Astrocyte of the spinal cord (primary cell): ENCODE data around the gene MT1A.

Experiments
- DNase-seq: peaks from one replicate; pipeline ENCODE4 v3.0.0; 2011; ENCODE audit warnings: low read depth, low spot score
- H3K4me3 ChIP-seq: 2 replicates; pipeline ENCODE4 v1.5.1; 2011; ENCODE audit warnings: low read depth, mild to moderate bottlenecking, low read length, moderate library complexity
- CTCF ChIP-seq: IDR thresholded peaks from 2 replicates; pipeline ENCODE4 v1.5.1; 2012; ENCODE audit warnings: low read depth, mild to moderate bottlenecking, low read length, inconsistent platforms
- in situ Hi-C: cut with HindIII; loops from 2 replicates; pipeline ENCODE4 v1.10.0; 2017; ENCODE audit warnings: low sequenced_read_pairs

Gene MT1A

DNA sequence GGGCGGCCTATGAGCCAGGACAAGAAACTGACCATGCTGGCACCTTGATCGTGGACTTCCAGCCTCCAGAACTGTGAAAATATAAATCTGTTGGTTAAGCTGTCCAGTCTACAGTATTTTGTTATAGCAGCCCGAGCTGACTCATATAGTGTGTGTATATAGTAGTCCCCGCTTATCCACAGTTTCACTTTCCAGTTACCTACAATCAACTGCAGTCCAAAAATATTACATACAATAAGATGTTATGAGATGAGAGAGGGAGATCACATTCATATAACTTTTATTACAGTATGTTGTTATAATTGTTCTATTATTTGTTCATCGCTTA, 44.2 kb upstream of the MT1A start:
- in situ Hi-C loops: no loop called here
- DNase-seq: no peak
- H3K4me3 ChIP-seq: no peak overlapping the region
- TF ChIP-seq CTCF: no peak

DNA sequence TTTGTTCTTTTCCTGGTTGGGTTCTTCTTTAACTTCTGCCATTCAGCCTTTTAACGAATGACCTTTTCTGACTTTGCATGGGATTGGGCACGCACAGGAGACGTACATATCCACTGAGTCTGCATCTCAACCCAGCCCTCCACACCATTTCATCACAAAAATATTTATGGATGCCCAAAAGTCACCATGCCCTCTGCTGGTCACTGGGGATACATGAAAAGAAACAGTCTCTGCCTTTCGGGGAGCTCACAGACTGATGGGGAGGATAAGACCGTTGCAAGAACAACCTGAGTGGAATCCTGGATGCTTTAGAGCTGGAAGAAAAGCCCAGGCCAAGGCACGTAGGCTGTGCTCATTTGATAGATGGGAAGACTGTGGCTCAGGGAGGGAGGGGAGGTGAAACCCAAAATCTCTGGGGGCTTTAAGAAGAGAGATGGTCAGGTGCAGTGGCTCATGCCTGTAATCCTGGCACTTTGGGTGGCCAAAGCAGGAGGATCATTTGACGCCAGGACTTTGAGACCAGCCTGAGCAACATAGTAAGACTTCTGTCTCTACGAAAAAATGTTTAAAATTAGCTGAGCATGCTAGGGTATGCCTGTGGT, 38.0 kb upstream of the MT1A start:
- peak; percentile 74 for TF ChIP-seq CTCF
- H3K4me3 ChIP-seq: no peak overlapping the region
- peak; percentile 55 for DNase-seq
- in situ Hi-C loops: no loop called here

DNA sequence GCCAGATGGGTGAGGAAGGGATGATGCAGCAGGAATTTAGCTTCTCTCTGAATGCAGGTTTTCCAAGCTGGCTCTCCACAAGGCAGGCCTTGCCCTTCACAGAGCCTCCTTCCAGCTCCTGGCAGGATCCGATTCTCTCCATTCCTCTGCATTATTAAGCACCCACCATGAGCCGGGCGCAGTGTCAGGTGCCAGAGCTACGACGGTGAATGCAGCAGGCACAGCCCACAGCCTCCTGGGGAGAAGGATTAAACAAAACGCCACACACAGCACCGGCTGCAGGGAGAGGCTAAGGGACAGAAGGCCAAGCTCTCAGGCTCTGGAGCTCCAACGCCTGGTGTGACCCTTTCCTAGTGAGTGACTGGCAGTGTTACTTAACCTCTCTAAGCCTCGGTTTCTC, 37.1 kb upstream of the MT1A start:
- DNase-seq: no peak
- in situ Hi-C loops: no loop called here
- H3K4me3 ChIP-seq: no peak overlapping the region
- no peak for TF ChIP-seq CTCF

DNA sequence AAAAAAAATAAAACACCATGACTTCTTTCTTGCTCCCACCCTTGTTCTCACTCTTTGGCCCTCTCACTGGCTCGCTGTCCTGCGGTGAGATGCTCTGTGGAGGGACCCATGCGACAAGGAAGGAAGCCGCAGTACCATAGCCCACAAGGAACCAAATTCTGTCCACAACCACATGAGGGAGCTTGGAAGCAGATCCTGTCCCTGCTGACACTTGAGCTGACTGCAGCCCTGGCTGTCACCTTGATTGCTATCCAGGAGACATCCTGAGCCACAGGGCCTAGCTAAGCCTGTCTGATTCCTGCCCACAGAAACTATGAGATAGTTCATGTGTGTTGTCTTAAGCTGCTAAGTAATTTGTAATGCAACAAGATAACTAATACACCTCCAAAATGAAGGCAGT, 34.9 kb upstream of the MT1A start:
- H3K4me3 ChIP-seq: no peak overlapping the region
- in situ Hi-C loops: no loop called here
- no peak for DNase-seq
- peak; percentile 49 for TF ChIP-seq CTCF

- in situ Hi-C loops: no loop called here
Measured at GRCh38 chr16:56604966-56605365, 33.5 kb upstream of the MT1A start.

GRCh38 chr16:56605475-56605874, 33.0 kb upstream of the MT1A start:
- no peak overlapping the region for H3K4me3 ChIP-seq

More at GRCh38 chr16:56604966-56605365, 33.5 kb upstream of the MT1A start:
- H3K4me3 ChIP-seq: no peak overlapping the region
- DNase-seq: no peak
- no peak for TF ChIP-seq CTCF

More at GRCh38 chr16:56605475-56605874, 33.0 kb upstream of the MT1A start:
- no peak for DNase-seq
- TF ChIP-seq CTCF: no peak
- in situ Hi-C loops: no loop called here
